Measurements from ENCODE around the gene ZNF474.

The ZNF474 gene

GRCh38 chr5:122182491-122182921 is 53.2 kb downstream of the ZNF474 start:
- TF ChIP-seq CTCF (conservative IDR thresholded peaks at IDR 0.05) (no peak), ZFX (IDR thresholded peaks at IDR 0.05) (no peak)
- no peak overlapping the region for H3K27ac ChIP-seq

- H3K27ac ChIP-seq: no peak overlapping the region
- TF ChIP-seq ZFX (IDR thresholded peaks at IDR 0.05) (no peak), CTCF (conservative IDR thresholded peaks at IDR 0.05) (no peak)
Observed at GRCh38 chr5:122183098-122183787, 53.9 kb downstream of the ZNF474 start.

- TF ChIP-seq CTCF (conservative IDR thresholded peaks at IDR 0.05) (no peak), ZFX (IDR thresholded peaks at IDR 0.05) (no peak)
- no peak overlapping the region for H3K27ac ChIP-seq
Observed at GRCh38 chr5:122183788-122184170, 54.4 kb downstream of the ZNF474 start.

- H3K27ac ChIP-seq: no peak overlapping the region
- TF ChIP-seq CTCF (conservative IDR thresholded peaks at IDR 0.05) (no peak), ZFX (IDR thresholded peaks at IDR 0.05) (no peak)
Observed at GRCh38 chr5:122184676-122185255, 55.4 kb downstream of the ZNF474 start.

GRCh38 chr5:122187426-122187825 is 58.1 kb downstream of the ZNF474 start:
- H3K27ac ChIP-seq: no peak overlapping the region
- TF ChIP-seq ZFX (IDR thresholded peaks at IDR 0.05): no peak
- TF ChIP-seq CTCF (conservative IDR thresholded peaks at IDR 0.05): no peak

GRCh38 chr5:122190156-122190555 is 60.8 kb downstream of the ZNF474 start:
- no peak overlapping the region for H3K27ac ChIP-seq
- TF ChIP-seq ZFX (IDR thresholded peaks at IDR 0.05) (no peak), CTCF (conservative IDR thresholded peaks at IDR 0.05) (no peak)

Measured in C4-2B (cell line).